Left ventricle myocardium inferior (tissue), 1 donor: ENCODE data around the gene CUTA. TPM values are rescaled to one million over a fixed set of nuclear protein-coding genes. Genes with fewer than 3 reads are reported as not detected.

Experiments used
- DNase-seq: peaks from one replicate; pipeline ENCODE4 v3.0.0-alpha.2; 2020
- H3K27ac ChIP-seq: fragments of 200-600 bp; replicated peaks from 2 replicates; pipeline ENCODE4 v1.8.0; 2021
- H3K27me3 ChIP-seq: fragments of 200-600 bp; 2 replicates; pipeline ENCODE4 v1.8.0; 2021; ENCODE audit warnings: low read depth
- H3K36me3 ChIP-seq: fragments of 200-600 bp; 2 replicates; pipeline ENCODE4 v1.8.0; 2021
- H3K4me1 ChIP-seq: fragments of 200-600 bp; 2 replicates; pipeline ENCODE4 v1.8.0; 2021
- H3K4me3 ChIP-seq: fragments of 200-600 bp; 2 replicates; pipeline ENCODE4 v1.8.0; 2021; ENCODE audit warnings: mild to moderate bottlenecking, moderate library complexity
- H3K9me3 ChIP-seq: fragments of 200-600 bp; replicated peaks from 2 replicates; pipeline ENCODE4 v1.8.0; 2021
- CTCF ChIP-seq: fragments of 200-600 bp; IDR thresholded peaks from 2 replicates; pipeline ENCODE4 v1.8.0; 2021; ENCODE audit warnings: antibody characterized with exemption, mild to moderate bottlenecking, borderline replicate concordance
- intact Hi-C: fragments of 100-400 bp; cut with micrococcal nuclease; formaldehyde crosslinking; loops from one replicate; pipeline ENCODE4 v1.11.0; 2022
- total RNA-seq: library from RNA; stranded (reverse); fragmentation: NEBNext Ultra II Directional; extraction: Animal tissue kit (Norgen Biotek cat#: 25700); gene quantifications from one replicate; pipeline ENCODE4 v1.2.1, GENCODE V29; 2021
- donor health status: DM: no; HTN: yes; CAD: no; lungs with severe emphysema.

CUTA gene
- total RNA-seq, 1 donor from 2014 or later, result 107 TPM

- Histone ChIP-seq H3K4me3 (peak within 1 kb of the TSS; percentile 100), H3K36me3 (peaks cover 40% of the 10 kb centered on the region), H3K27me3 (no peaks in the 10 kb centered on the region), H3K27ac (peak within 1 kb of the TSS; percentile 100), H3K4me1 (peaks cover 51% of the 10 kb centered on the region), H3K9me3 (no peaks in the 10 kb centered on the region)
- TF ChIP-seq CTCF, result no peak
- intact Hi-C loops, result no loop called here
- DNase-seq, result peak; percentile 82
These were observed 6.9 kb downstream of the CUTA start, which contains the start of gene PHF1 for GRCh38 chr6:33410711-33411631. Gene PHF1 (plus strand): TSS chr6:33411014. CDS start chr6:33412264, 1,250 bp downstream.

- peaks cover 32% of the 10 kb centered on the region for H3K36me3 ChIP-seq
- TF ChIP-seq CTCF, result no peak
- H3K27me3 ChIP-seq, result no peaks in the 10 kb centered on the region
- H3K4me3 ChIP-seq, result peak overlapping the region; percentile 100
- intact Hi-C loops, result no loop called here
- peak; percentile 98 for DNase-seq
- H3K27ac ChIP-seq, result peak overlapping the region; percentile 100
- H3K9me3 ChIP-seq, result no peaks in the 10 kb centered on the region
- H3K4me1 ChIP-seq, result peaks cover 43% of the 10 kb centered on the region
These were observed 7.7 kb downstream of the CUTA start for GRCh38 chr6:33410050-33410710.

- Histone ChIP-seq H3K4me1 (peaks cover 18% of the 10 kb centered on the region), H3K27me3 (no peaks in the 10 kb centered on the region), H3K9me3 (no peaks in the 10 kb centered on the region), H3K36me3 (peaks cover 2% of the 10 kb centered on the region), H3K27ac (no peak overlapping the region), H3K4me3 (no peak overlapping the region)
- no peak for DNase-seq
- intact Hi-C loops, result no loop called here
- TF ChIP-seq CTCF, result peak; percentile 27
These were observed 10.7 kb downstream of the CUTA start for GRCh38 chr6:33407132-33407718.

- Histone ChIP-seq H3K36me3 (no peaks in the 10 kb centered on the region), H3K27ac (no peak overlapping the region), H3K27me3 (no peaks in the 10 kb centered on the region), H3K4me3 (no peak overlapping the region), H3K9me3 (no peaks in the 10 kb centered on the region), H3K4me1 (peaks cover 7% of the 10 kb centered on the region)
- intact Hi-C loops, result no loop called here
- DNase-seq, result no peak
- TF ChIP-seq CTCF, result no peak
These were observed 11.8 kb downstream of the CUTA start for GRCh38 chr6:33406126-33406525.

GRCh38 chr6:33405386-33405940 lies 12.4 kb downstream of the CUTA start:
- no peaks in the 10 kb centered on the region for H3K9me3 ChIP-seq
- TF ChIP-seq CTCF, result no peak
- H3K4me1 ChIP-seq, result peaks cover 5% of the 10 kb centered on the region
- no peak overlapping the region for H3K4me3 ChIP-seq
- H3K36me3 ChIP-seq, result no peaks in the 10 kb centered on the region
- H3K27ac ChIP-seq, result no peak overlapping the region
- intact Hi-C loops, result no loop called here
- DNase-seq, result no peak
- no peaks in the 10 kb centered on the region for H3K27me3 ChIP-seq
